Adrenal gland (tissue), 12 donors: Measurements from ENCODE around the gene FNDC1. TPM values are rescaled to one million over a fixed set of nuclear protein-coding genes. Genes with fewer than 3 reads are reported as not detected.

Source experiments
- DNase-seq, 7 donors: peaks; one replicate each; pipeline ENCODE4 v3.0.0-alpha.2; 2019 to 2020
- H3K27ac ChIP-seq, 5 donors: fragments of 200-600 bp; sonication (generic) in 4 of 5; 1 replicate in 3 of 5; 2 replicates in 2 of 5; pipeline versions ENCODE4 v1.5.1 to v1.8.0; 2016 to 2020; ENCODE audit warnings: mild to moderate bottlenecking in 1 of 5
- H3K27me3 ChIP-seq: fragments of 200-600 bp; 2 replicates; pipeline ENCODE4 v1.8.0; 2021
- H3K36me3 ChIP-seq, 2 donors: fragments of 200-600 bp; replicated peaks in 1 of 2; 1 replicate in 1 of 2; 2 replicates in 1 of 2; pipeline versions ENCODE4 v1.5.1 to v1.8.0; 2018 to 2022
- H3K4me1 ChIP-seq, 2 donors: fragments of 200-600 bp; replicated peaks in 1 of 2; 1 replicate in 1 of 2; 2 replicates in 1 of 2; pipeline versions ENCODE4 v1.5.1 to v1.8.0; 2018 to 2021
- H3K4me3 ChIP-seq, 4 donors: fragments of 200-600 bp; sonication (generic) in 3 of 4; one replicate each; pipeline ENCODE4 v1.5.1; 2016 to 2018
- H3K9me3 ChIP-seq, 3 donors: fragments of 200-600 bp; sonication (generic) in 1 of 3; replicated peaks in 1 of 3; 1 replicate in 2 of 3; 2 replicates in 1 of 3; pipeline versions ENCODE4 v1.5.1 to v1.8.0; 2016 to 2021
- POLR2A ChIP-seq, 2 donors: fragments of 450-650 bp; IDR thresholded peaks; one replicate each; pipeline ENCODE4 v1.6.1; 2017; ENCODE audit warnings: antibody characterized with exemption in 2 of 2, mild to moderate bottlenecking in 2 of 2, moderate library complexity in 1 of 2
- WGBS, 4 donors: extraction: QIAGEN DNeasy Blood & Tissue Kit in 2 of 4; methylation state at CpG; one replicate each; pipeline versions ENCODE4 v1.1.5 to v1.1.7; 2013 to 2017; 5-methylcytosine and 5-hydroxymethylcytosine counted together
- intact Hi-C, 2 donors: fragments of 100-400 bp; cut with DNase I; formaldehyde crosslinking; loops; one replicate each; pipeline versions ENCODE4 v1.14.1 to v1.15.0; 2022 to 2023
- polyA plus RNA-seq, 3 donors: library from polyadenylated mRNA; stranded (reverse); fragments of 200-250 nt in 2 of 3; fragments of 350-450 nt in 1 of 3; fragmentation: Illumina TruSeq in 1 of 3; extraction: RNeasy Lipid Tissue Mini Kit (QIAGEN cat#74804) in 1 of 3; gene quantifications; one replicate each; pipeline ENCODE4 v1.2.3, GENCODE V29; 2013 to 2014
- total RNA-seq, 9 donors: library from RNA; depleted of rRNA in 4 of 9; stranded (reverse); fragments of >200 nt in 4 of 9; fragments of 120-200 nt in 1 of 9; fragmentation: NEBNext Ultra II Directional in 1 of 9; extraction: Animal tissue kit (Norgen Biotek cat#: 25700) in 1 of 9; gene quantifications; one replicate each; pipeline versions ENCODE4 v1.1.0 to v1.2.4, GENCODE V29; 2013 to 2023
- TF ChIP-seq, protein P1 (sequence below), 6 experiments: fragments of 450-650 bp in 4 of 6; fragments of 200-600 bp in 2 of 6; sonication (generic) in 1 of 6; IDR thresholded peaks; 1 replicate in 5 of 6; 2 replicates in 1 of 6; pipeline versions ENCODE4 v1.5.1 to v1.8.0; 2016 to 2021; ENCODE audit warnings: antibody characterized with exemption in 6 of 6, mild to moderate bottlenecking in 2 of 6, moderate library complexity in 1 of 6
- donor health status: healthy with polysubstance abuse.
- donor health status: Bipolar disorder and iron deficiency.
- donor health status: DM: yes; HTN: yes; CAD: no.
- donor health status: DM: no; HTN: no; CAD: no.
- donor health status: DM: no; HTN: no; CAD: no.
- donor health status: DM: yes; HTN: yes; CAD: no.

FNDC1 gene
- total and polyA plus RNA-seq, 12 donors, result 0.10 to 2.6 (median 0.83) TPM

DNA sequence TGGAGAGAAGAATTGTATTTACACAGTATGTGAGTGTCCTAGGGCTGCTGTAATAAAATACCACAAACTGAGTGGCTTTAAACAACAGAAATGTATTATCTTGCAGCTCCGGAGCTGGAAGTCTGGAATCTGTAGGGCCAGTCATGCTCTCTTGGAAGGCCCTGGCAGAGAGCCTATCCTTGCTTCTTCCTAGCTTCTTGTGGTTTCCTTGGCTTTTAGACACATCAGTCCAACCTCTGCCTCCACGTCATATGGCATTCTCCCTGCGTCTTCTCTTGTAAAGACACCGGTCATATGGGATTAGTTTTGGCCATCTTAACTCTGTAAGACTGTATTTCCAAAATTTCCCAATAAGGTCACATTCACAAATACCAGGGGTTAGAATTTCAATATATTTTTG, 10.8 kb downstream of the FNDC1 start:
- H3K4me1 ChIP-seq, result no peaks in the 10 kb centered on the region
- TF ChIP-seq POLR2A (IDR thresholded peaks at IDR 0.05), result no peak
- H3K27me3 ChIP-seq, result no peaks in the 10 kb centered on the region
- 80 to 90% (median 86%) methylated on average over 4 of the region's 4 CpGs for WGBS, 4 donors
- intact Hi-C loops, result no loop called here
- no peak overlapping the region for H3K4me3 ChIP-seq
- no peaks in the 10 kb centered on the region for H3K36me3 ChIP-seq
- no peaks in the 10 kb centered on the region for H3K9me3 ChIP-seq
- no peak for DNase-seq
- H3K27ac ChIP-seq, result no peak overlapping the region

DNA sequence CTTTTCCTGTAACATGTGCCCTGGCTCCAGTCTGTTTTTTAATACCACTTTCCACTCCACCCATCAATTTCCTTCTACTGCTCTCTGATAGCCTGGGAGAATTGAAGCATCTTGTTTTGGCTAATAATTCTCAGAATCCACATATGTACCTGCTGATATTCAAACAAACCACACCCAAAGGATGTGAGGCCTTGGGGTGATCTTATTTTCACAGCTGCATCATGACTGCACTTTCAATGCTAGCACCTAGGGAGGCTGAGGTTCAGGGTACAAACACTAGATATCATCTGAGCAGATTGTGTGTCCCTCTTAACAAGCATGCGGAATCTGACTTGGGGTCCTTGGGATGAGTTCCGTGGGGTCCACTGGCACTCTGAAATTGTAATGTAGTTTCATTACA, 12.7 kb downstream of the FNDC1 start:
- peaks cover 0 to 5% (median 0%) of the 10 kb centered on the region in 3 donors for H3K9me3 ChIP-seq
- H3K36me3 ChIP-seq, result no peaks in the 10 kb centered on the region
- H3K27ac ChIP-seq, result no peak overlapping the region
- TF ChIP-seq, protein P1, sequence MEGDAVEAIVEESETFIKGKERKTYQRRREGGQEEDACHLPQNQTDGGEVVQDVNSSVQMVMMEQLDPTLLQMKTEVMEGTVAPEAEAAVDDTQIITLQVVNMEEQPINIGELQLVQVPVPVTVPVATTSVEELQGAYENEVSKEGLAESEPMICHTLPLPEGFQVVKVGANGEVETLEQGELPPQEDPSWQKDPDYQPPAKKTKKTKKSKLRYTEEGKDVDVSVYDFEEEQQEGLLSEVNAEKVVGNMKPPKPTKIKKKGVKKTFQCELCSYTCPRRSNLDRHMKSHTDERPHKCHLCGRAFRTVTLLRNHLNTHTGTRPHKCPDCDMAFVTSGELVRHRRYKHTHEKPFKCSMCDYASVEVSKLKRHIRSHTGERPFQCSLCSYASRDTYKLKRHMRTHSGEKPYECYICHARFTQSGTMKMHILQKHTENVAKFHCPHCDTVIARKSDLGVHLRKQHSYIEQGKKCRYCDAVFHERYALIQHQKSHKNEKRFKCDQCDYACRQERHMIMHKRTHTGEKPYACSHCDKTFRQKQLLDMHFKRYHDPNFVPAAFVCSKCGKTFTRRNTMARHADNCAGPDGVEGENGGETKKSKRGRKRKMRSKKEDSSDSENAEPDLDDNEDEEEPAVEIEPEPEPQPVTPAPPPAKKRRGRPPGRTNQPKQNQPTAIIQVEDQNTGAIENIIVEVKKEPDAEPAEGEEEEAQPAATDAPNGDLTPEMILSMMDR (IDR thresholded peaks at IDR 0.05), result no peak
- no peak for TF ChIP-seq POLR2A (IDR thresholded peaks at IDR 0.05)
- 75 to 95% (median 89%) methylated on average over 2 of the region's 2 CpGs for WGBS, 4 donors
- DNase-seq, result no peak
- H3K4me1 ChIP-seq, result no peaks in the 10 kb centered on the region
- no peaks in the 10 kb centered on the region for H3K27me3 ChIP-seq
- H3K4me3 ChIP-seq, result no peak overlapping the region
- intact Hi-C loops, result no loop called here

GRCh38 chr6:159184559-159184958, 15.4 kb downstream of the FNDC1 start:
- Histone ChIP-seq H3K27me3 (no peaks in the 10 kb centered on the region), H3K9me3 (peaks cover 0 to 5% (median 0%) of the 10 kb centered on the region in 3 donors), H3K4me3 (no peak overlapping the region), H3K36me3 (no peaks in the 10 kb centered on the region), H3K4me1 (no peaks in the 10 kb centered on the region), H3K27ac (no peak overlapping the region)
- TF ChIP-seq POLR2A (IDR thresholded peaks at IDR 0.05), result no peak
- TF ChIP-seq, protein P1 (IDR thresholded peaks at IDR 0.05), result no peak
- DNase-seq, result no peak
- intact Hi-C loops, result no loop called here
- 83 to 96% (median 91%) methylated on average over 1 of the region's 1 CpG for WGBS, 4 donors

DNA sequence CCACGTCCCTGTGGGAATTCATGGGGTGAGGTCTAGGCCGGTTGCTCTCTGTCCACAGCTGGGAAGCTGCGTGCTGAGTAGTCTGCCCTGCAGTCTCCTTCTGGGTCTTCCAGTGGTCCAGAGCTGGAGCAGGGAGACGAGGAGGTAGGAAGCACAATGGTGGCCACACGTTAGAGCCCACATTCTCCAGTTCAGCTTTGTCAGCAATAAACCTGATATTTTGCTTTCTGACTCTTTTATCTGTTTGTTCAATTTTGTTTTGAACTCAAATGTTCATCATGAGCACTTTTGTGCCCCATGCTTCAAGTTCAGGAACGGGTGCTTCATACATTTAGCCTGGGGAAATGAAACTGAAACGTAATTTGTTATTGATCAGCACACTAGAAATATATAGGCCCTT, 21.3 kb downstream of the FNDC1 start:
- Histone ChIP-seq H3K4me1 (no peaks in the 10 kb centered on the region), H3K4me3 (no peak overlapping the region), H3K27ac (no peak overlapping the region), H3K9me3 (peaks cover 0 to 5% (median 0%) of the 10 kb centered on the region in 3 donors), H3K27me3 (no peaks in the 10 kb centered on the region), H3K36me3 (no peaks in the 10 kb centered on the region)
- TF ChIP-seq, protein P1 (IDR thresholded peaks at IDR 0.05), result no peak
- TF ChIP-seq POLR2A (IDR thresholded peaks at IDR 0.05), result no peak
- WGBS, 4 donors, result 76 to 89% (median 82%) methylated on average over 5 to 7 of the region's 7 CpGs
- intact Hi-C loops, result no loop called here
- DNase-seq, result no peak

GRCh38 chr6:159193923-159194322, 24.7 kb downstream of the FNDC1 start:
- 66 to 80% (median 71%) methylated on average over 2 of the region's 2 CpGs for WGBS, 4 donors
- Histone ChIP-seq H3K36me3 (no peaks in the 10 kb centered on the region), H3K9me3 (no peaks in the 10 kb centered on the region), H3K27me3 (no peaks in the 10 kb centered on the region), H3K27ac (no peak overlapping the region), H3K4me3 (no peak overlapping the region), H3K4me1 (no peaks in the 10 kb centered on the region)
- no peak for TF ChIP-seq POLR2A (IDR thresholded peaks at IDR 0.05)
- TF ChIP-seq, protein P1 (IDR thresholded peaks at IDR 0.05), result no peak
- DNase-seq, result no peak
- intact Hi-C loops, result no loop called here
